HUDEP-2 (cell line): Measurements from ENCODE around the gene DENND5A.
"Not testable (repeated sequence)": the region's sequence is repeated elsewhere in the genome, so short reads cannot be mapped to it uniquely, and the experiment has no call there.

Experiments used
- DNase-seq, 76 experiments: peaks; one replicate each; lab custom pipeline; 2025; ENCODE audit not compliant: unreplicated experiment in 76 of 76; lab: John Stamatoyannopoulos, UW

DENND5A gene

GRCh38 chr11:9104580-9104979 is 160.6 kb downstream of the DENND5A start:
- DNase-seq = no peak

- no peak for DNase-seq
These were observed 161.4 kb downstream of the DENND5A start for GRCh38 chr11:9103542-9104276.

GRCh38 chr11:9099617-9100016 is 165.5 kb downstream of the DENND5A start:
- DNase-seq = no peak

GRCh38 chr11:9098455-9098854 is 166.7 kb downstream of the DENND5A start:
- not testable (repeated sequence) for DNase-seq

GRCh38 chr11:9097186-9097943 is 167.8 kb downstream of the DENND5A start:
- DNase-seq = not testable (repeated sequence)

- no peak for DNase-seq
These were observed 168.7 kb downstream of the DENND5A start for GRCh38 chr11:9096427-9096826.

- peak in 4 of 76 experiments; percentile 7 to 37 (median 16) for DNase-seq
These were observed 169.7 kb downstream of the DENND5A start for GRCh38 chr11:9095421-9095820.

GRCh38 chr11:9094420-9094819 is 170.7 kb downstream of the DENND5A start:
- DNase-seq = no peak

GRCh38 chr11:9092853-9093778 is 172.0 kb downstream of the DENND5A start:
- DNase-seq = peak in 2 of 76 experiments; percentile 9 to 15

GRCh38 chr11:9092072-9092471 is 173.1 kb downstream of the DENND5A start:
- no peak for DNase-seq

- no peak for DNase-seq
These were observed 173.9 kb downstream of the DENND5A start, which contains the start of gene SCUBE2 for GRCh38 chr11:9091044-9091922. Gene SCUBE2 (minus strand): TSS chr11:9091599. CDS start chr11:9091528, 71 bp downstream.

GRCh38 chr11:9090488-9091043 is 174.6 kb downstream of the DENND5A start:
- DNase-seq = no peak

- no peak for DNase-seq
These were observed 175.5 kb downstream of the DENND5A start for GRCh38 chr11:9089636-9090035.

GRCh38 chr11:9089061-9089460 is 176.1 kb downstream of the DENND5A start:
- no peak for DNase-seq
